SK-N-SH treated with all-trans-retinoic acid at 6 μM for 48 hours (cell line): ENCODE data around the gene PRORP.

ENCODE experiments used
- ATAC-seq: fragments of 200-7000 bp; cut with Tn5 transposase; 3 replicates; pipeline ENCODE4 v1.9.1; 2020; ENCODE audit warnings: mild to moderate bottlenecking, moderate library complexity
- ARNTL ChIP-seq: fragments of 450-650 bp; formaldehyde crosslinking; IDR thresholded peaks from 2 replicates; pipeline ENCODE4 v1.5.0; 2020; ENCODE audit warnings: low read depth, mild to moderate bottlenecking, moderate library complexity, borderline replicate concordance
- BACH2 ChIP-seq: fragments of 250-450 bp; sonication (Bioruptor Pico); IDR thresholded peaks from 2 replicates; pipeline ENCODE4 v1.9.0; 2021; ENCODE audit warnings: mild to moderate bottlenecking, borderline replicate concordance
- CREB5 ChIP-seq: fragments of 250-450 bp; sonication (Bioruptor Pico); IDR thresholded peaks from 2 replicates; pipeline ENCODE4 v1.5.1; 2020; ENCODE audit warnings: low read depth, mild to moderate bottlenecking, moderate library complexity
- CSDC2 ChIP-seq: fragments of 250-450 bp; sonication (Bioruptor Pico); IDR thresholded peaks from 2 replicates; pipeline ENCODE4 v1.5.0; 2020; ENCODE audit warnings: mild to moderate bottlenecking, moderate library complexity
- ESRRG ChIP-seq: fragments of 250-450 bp; sonication (Bioruptor Pico); IDR thresholded peaks from 2 replicates; pipeline ENCODE4 v1.6.1; 2021; ENCODE audit warnings: mild to moderate bottlenecking
- GLIS3 ChIP-seq: fragments of 250-450 bp; sonication (Bioruptor Pico); IDR thresholded peaks from 2 replicates; pipeline ENCODE4 v1.5.0; 2020; ENCODE audit warnings: mild to moderate bottlenecking, moderate library complexity
- ISL1 ChIP-seq: fragments of 250-450 bp; sonication (Bioruptor Pico); IDR thresholded peaks from 2 replicates; pipeline ENCODE4 v2.1.2; 2022; ENCODE audit warnings: mild to moderate bottlenecking, moderate library complexity
- OSR1 ChIP-seq: fragments of 250-450 bp; sonication (Bioruptor Pico); IDR thresholded peaks from 2 replicates; pipeline ENCODE4 v1.8.0; 2022; ENCODE audit warnings: moderate library complexity, mild to moderate bottlenecking, inconsistent platforms
- PATZ1 ChIP-seq: fragments of 250-450 bp; sonication (Bioruptor Pico); IDR thresholded peaks from 2 replicates; pipeline ENCODE4 v1.8.0; 2020; ENCODE audit warnings: mild to moderate bottlenecking, moderate library complexity, borderline replicate concordance
- POU6F1 ChIP-seq: fragments of 250-450 bp; sonication (Bioruptor Pico); IDR thresholded peaks from 2 replicates; pipeline ENCODE4 v1.8.0; 2021; ENCODE audit warnings: low read depth, mild to moderate bottlenecking, moderate library complexity, borderline replicate concordance
- PPARA ChIP-seq: fragments of 250-450 bp; sonication (Bioruptor Pico); IDR thresholded peaks from 2 replicates; pipeline ENCODE4 v1.5.0; 2020; ENCODE audit warnings: mild to moderate bottlenecking, borderline replicate concordance
- RARB ChIP-seq: fragments of 250-450 bp; sonication (Bioruptor Pico); IDR thresholded peaks from 2 replicates; pipeline ENCODE4 v1.8.0; 2021; ENCODE audit warnings: mild to moderate bottlenecking, moderate library complexity
- SNAI2 ChIP-seq: fragments of 250-450 bp; sonication (Bioruptor Pico); IDR thresholded peaks from 2 replicates; pipeline ENCODE4 v1.5.0; 2020; ENCODE audit warnings: mild to moderate bottlenecking, moderate library complexity
- TCF4 ChIP-seq: fragments of 250-450 bp; sonication (Bioruptor Pico); IDR thresholded peaks from 2 replicates; pipeline ENCODE4 v1.8.0; 2021; ENCODE audit warnings: mild to moderate bottlenecking, moderate library complexity, borderline replicate concordance
- ZC3H10 ChIP-seq: fragments of 250-450 bp; sonication (Bioruptor Pico); IDR thresholded peaks from 2 replicates; pipeline ENCODE4 v1.5.1; 2021; ENCODE audit warnings: mild to moderate bottlenecking, moderate library complexity
- ZFP3 ChIP-seq: fragments of 250-450 bp; sonication (Bioruptor Pico); IDR thresholded peaks from 2 replicates; pipeline ENCODE4 v1.5.0; 2020; ENCODE audit warnings: mild to moderate bottlenecking, moderate library complexity
- ZFP30 ChIP-seq: fragments of 450-650 bp; formaldehyde crosslinking; IDR thresholded peaks from 2 replicates; pipeline ENCODE4 v1.5.0; 2022; ENCODE audit warnings: mild to moderate bottlenecking, moderate library complexity
- ZNF70 ChIP-seq: fragments of 450-650 bp; formaldehyde crosslinking; IDR thresholded peaks from 2 replicates; pipeline ENCODE4 v1.5.0; 2020; ENCODE audit warnings: mild to moderate bottlenecking, moderate library complexity
- ZNF8 ChIP-seq: fragments of 450-650 bp; formaldehyde crosslinking; IDR thresholded peaks from 2 replicates; pipeline ENCODE4 v1.5.0; 2020; ENCODE audit warnings: mild to moderate bottlenecking, moderate library complexity
- TF ChIP-seq, protein P1 (sequence below): fragments of 250-450 bp; sonication (Bioruptor Pico); IDR thresholded peaks from 2 replicates; pipeline ENCODE4 v1.5.0; 2020; ENCODE audit warnings: mild to moderate bottlenecking, moderate library complexity
- TF ChIP-seq, protein P2 (sequence below): fragments of 250-450 bp; sonication (Bioruptor Pico); IDR thresholded peaks from 2 replicates; pipeline ENCODE4 v1.5.1; 2021; ENCODE audit warnings: mild to moderate bottlenecking, moderate library complexity

Gene PRORP

GRCh38 chr14:35113308-35113950 lies 8.9 kb upstream of the PRORP start:
- TF ChIP-seq CREB5 (CRISPR knock-in tag) = no peak
- no peak for TF ChIP-seq ZC3H10 (CRISPR knock-in tag)
- no peak for TF ChIP-seq BACH2
- TF ChIP-seq, protein P1, sequence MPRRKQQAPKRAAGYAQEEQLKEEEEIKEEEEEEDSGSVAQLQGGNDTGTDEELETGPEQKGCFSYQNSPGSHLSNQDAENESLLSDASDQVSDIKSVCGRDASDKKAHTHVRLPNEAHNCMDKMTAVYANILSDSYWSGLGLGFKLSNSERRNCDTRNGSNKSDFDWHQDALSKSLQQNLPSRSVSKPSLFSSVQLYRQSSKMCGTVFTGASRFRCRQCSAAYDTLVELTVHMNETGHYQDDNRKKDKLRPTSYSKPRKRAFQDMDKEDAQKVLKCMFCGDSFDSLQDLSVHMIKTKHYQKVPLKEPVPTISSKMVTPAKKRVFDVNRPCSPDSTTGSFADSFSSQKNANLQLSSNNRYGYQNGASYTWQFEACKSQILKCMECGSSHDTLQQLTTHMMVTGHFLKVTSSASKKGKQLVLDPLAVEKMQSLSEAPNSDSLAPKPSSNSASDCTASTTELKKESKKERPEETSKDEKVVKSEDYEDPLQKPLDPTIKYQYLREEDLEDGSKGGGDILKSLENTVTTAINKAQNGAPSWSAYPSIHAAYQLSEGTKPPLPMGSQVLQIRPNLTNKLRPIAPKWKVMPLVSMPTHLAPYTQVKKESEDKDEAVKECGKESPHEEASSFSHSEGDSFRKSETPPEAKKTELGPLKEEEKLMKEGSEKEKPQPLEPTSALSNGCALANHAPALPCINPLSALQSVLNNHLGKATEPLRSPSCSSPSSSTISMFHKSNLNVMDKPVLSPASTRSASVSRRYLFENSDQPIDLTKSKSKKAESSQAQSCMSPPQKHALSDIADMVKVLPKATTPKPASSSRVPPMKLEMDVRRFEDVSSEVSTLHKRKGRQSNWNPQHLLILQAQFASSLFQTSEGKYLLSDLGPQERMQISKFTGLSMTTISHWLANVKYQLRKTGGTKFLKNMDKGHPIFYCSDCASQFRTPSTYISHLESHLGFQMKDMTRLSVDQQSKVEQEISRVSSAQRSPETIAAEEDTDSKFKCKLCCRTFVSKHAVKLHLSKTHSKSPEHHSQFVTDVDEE (CRISPR knock-in tag) = no peak
- no peak for TF ChIP-seq PPARA (CRISPR knock-in tag)
- TF ChIP-seq ESRRG (CRISPR knock-in tag) = no peak
- TF ChIP-seq ZNF8 (CRISPR knock-in tag) = no peak
- no peak for TF ChIP-seq CSDC2 (CRISPR knock-in tag)
- TF ChIP-seq, protein P2, sequence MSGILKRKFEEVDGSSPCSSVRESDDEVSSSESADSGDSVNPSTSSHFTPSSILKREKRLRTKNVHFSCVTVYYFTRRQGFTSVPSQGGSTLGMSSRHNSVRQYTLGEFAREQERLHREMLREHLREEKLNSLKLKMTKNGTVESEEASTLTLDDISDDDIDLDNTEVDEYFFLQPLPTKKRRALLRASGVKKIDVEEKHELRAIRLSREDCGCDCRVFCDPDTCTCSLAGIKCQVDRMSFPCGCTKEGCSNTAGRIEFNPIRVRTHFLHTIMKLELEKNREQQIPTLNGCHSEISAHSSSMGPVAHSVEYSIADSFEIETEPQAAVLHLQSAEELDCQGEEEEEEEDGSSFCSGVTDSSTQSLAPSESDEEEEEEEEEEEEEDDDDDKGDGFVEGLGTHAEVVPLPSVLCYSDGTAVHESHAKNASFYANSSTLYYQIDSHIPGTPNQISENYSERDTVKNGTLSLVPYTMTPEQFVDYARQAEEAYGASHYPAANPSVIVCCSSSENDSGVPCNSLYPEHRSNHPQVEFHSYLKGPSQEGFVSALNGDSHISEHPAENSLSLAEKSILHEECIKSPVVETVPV (CRISPR knock-in tag) = no peak
- TF ChIP-seq RARB (CRISPR knock-in tag) = no peak
- TF ChIP-seq POU6F1 (CRISPR knock-in tag) = no peak
- no peak for TF ChIP-seq ZFP3 (CRISPR knock-in tag)
- TF ChIP-seq ISL1 (CRISPR knock-in tag) = no peak
- no peak for TF ChIP-seq OSR1 (CRISPR knock-in tag)
- TF ChIP-seq TCF4 (CRISPR knock-in tag) = no peak
- no peak for TF ChIP-seq ZFP30
- TF ChIP-seq PATZ1 (CRISPR knock-in tag) = no peak
- no peak for TF ChIP-seq ZNF70 (CRISPR knock-in tag)
- TF ChIP-seq ARNTL = no peak
- ATAC-seq = no peak

- ATAC-seq = no peak
- no peak for TF ChIP-seq SNAI2 (CRISPR knock-in tag)
- TF ChIP-seq, protein P2 (CRISPR knock-in tag) = no peak
- TF ChIP-seq ARNTL = no peak
- TF ChIP-seq OSR1 (CRISPR knock-in tag) = no peak
- TF ChIP-seq RARB (CRISPR knock-in tag) = no peak
- no peak for TF ChIP-seq PATZ1 (CRISPR knock-in tag)
- TF ChIP-seq GLIS3 = no peak
- TF ChIP-seq CREB5 (CRISPR knock-in tag) = no peak
- TF ChIP-seq POU6F1 (CRISPR knock-in tag) = no peak
- TF ChIP-seq ZNF8 (CRISPR knock-in tag) = no peak
- no peak for TF ChIP-seq BACH2
These were observed 8.3 kb upstream of the PRORP start for GRCh38 chr14:35114036-35114435.
